ENCODE data around the gene FAM114A1.

The FAM114A1 gene

GRCh38 chr4:38860788-38861424 lies 6.7 kb upstream of the FAM114A1 start:
- TF ChIP-seq CTCF (IDR thresholded peaks at IDR 0.05; ENCODE audit: insufficient read depth, low read length, missing control alignments), result peak; percentile 60
- CTCF ChIA-PET, result interaction anchor here (0.7 to 3.6 kb wide), 28 partner anchors 9 to 798 kb away, joined by 3 to 32 read pairs (median 4); partner anchors contain the start of gene TLR10
- POLR2A ChIA-PET, result no interaction called here
- H3K4me3 ChIP-seq (ENCODE audit: low read depth, low read length), result no peak overlapping the region
- DNase-seq (ENCODE audit: low read depth, low spot score), result no peak

- TF ChIP-seq CTCF (IDR thresholded peaks at IDR 0.05; ENCODE audit: insufficient read depth, low read length, missing control alignments), result no peak
- DNase-seq (ENCODE audit: low read depth, low spot score), result no peak
- CTCF ChIA-PET, result interaction anchor here (0.7 to 3.6 kb wide), 9 partner anchors 10 to 103 kb away, joined by 3 to 32 read pairs (median 4); no protein-coding TSS in a partner anchor
- POLR2A ChIA-PET, result no interaction called here
- H3K4me3 ChIP-seq (ENCODE audit: low read depth, low read length), result no peak overlapping the region
Observed at GRCh38 chr4:38861791-38862190, 5.8 kb upstream of the FAM114A1 start.

- DNase-seq (ENCODE audit: low read depth, low spot score), result no peak
- POLR2A ChIA-PET, result no interaction called here
- CTCF ChIA-PET, result no interaction called here
Observed at GRCh38 chr4:38865445-38865844, 2.2 kb upstream of the FAM114A1 start.

GRCh38 chr4:38866973-38867477 lies 581 bp upstream of the FAM114A1 start:
- no peak for DNase-seq (ENCODE audit: low read depth, low spot score)
- no peak for TF ChIP-seq CTCF (IDR thresholded peaks at IDR 0.05; ENCODE audit: insufficient read depth, low read length, missing control alignments)
- H3K4me3 ChIP-seq (ENCODE audit: low read depth, low read length), result peak overlapping the region; percentile 50
- ChIA-PET CTCF (interaction anchor here (1.3 to 1.9 kb wide), 3 partner anchors 11 to 107 kb away, joined by 4 to 9 read pairs (median 5); no protein-coding TSS in a partner anchor), POLR2A (no interaction called here)

More at GRCh38 chr4:38865445-38865844, 2.2 kb upstream of the FAM114A1 start:
- H3K4me3 ChIP-seq (ENCODE audit: low read depth, low read length), result no peak overlapping the region
- no peak for TF ChIP-seq CTCF (IDR thresholded peaks at IDR 0.05; ENCODE audit: insufficient read depth, low read length, missing control alignments)

GRCh38 chr4:38868059-38868960 lies 704 bp downstream of the FAM114A1 start:
- ChIA-PET POLR2A (interaction anchor here (1.8 kb wide), 1 partner anchor 21 kb away, joined by 6 read pairs; no protein-coding TSS in a partner anchor), CTCF (interaction anchor here (1.0 to 6.5 kb wide), 2 partner anchors 7 to 86 kb away, joined by 4 to 32 read pairs; partner anchors contain the start of gene TLR10)
- no peak for DNase-seq (ENCODE audit: low read depth, low spot score)
- H3K4me3 ChIP-seq (ENCODE audit: low read depth, low read length), result peak overlapping the region; percentile 92
- TF ChIP-seq CTCF (IDR thresholded peaks at IDR 0.05; ENCODE audit: insufficient read depth, low read length, missing control alignments), result no peak
